ENCODE measurements around the gene MRI1.

MRI1 gene

GRCh38 chr19:13764101-13764807 is at the start of gene MRI1:
Gene MRI1 (plus strand): TSS chr19:13764522. CDS start chr19:13764589, 67 bp downstream.
- DNase-seq = peak; percentile 38 to 49

GRCh38 chr19:13717194-13717643 is 47.1 kb upstream of the MRI1 start:
- DNase-seq = no peak

DNA sequence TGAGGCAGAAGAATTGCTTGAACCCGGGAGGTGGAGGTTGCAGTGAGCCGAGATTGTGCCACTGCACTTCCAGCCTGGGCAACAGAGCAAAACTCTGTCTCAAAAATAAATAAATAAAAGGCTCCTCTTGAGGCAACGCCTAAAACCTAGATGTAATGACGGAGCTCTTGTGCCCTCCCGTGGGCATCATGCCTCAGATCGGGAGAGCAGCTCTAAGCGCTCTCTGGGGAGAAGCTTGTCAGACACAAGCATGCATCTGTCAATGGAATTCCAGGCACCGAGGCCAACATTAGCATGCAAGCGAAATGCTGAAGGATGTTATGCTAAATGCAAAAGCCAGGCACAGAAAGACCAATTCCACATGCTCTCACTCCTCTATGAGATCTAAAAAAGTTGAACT is 45.6 kb upstream of the MRI1 start:
- DNase-seq = no peak

GRCh38 chr19:13722146-13722545 is 42.2 kb upstream of the MRI1 start:
- DNase-seq = no peak

DNA sequence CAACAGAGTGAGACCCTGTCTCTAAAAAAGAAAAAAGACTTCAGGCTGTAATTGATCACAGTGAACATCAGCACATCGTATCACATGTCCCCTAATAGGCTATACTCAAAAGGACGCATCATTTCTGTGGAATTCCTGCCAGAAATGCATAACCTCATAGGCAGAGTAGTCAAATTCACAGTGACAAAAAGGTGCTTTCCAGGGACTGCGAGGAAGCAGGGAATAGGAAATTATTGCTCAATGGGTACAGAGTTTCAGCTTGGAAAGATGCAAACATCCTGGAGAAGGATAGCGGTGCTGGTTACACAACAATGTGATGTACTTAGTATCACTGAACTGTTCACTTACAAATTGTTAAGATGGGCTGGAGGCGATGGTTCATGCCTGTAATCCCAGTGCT is 41.1 kb upstream of the MRI1 start:
- no peak for DNase-seq

GRCh38 chr19:13726323-13726722 is 38.0 kb upstream of the MRI1 start:
- DNase-seq = no peak

DNA sequence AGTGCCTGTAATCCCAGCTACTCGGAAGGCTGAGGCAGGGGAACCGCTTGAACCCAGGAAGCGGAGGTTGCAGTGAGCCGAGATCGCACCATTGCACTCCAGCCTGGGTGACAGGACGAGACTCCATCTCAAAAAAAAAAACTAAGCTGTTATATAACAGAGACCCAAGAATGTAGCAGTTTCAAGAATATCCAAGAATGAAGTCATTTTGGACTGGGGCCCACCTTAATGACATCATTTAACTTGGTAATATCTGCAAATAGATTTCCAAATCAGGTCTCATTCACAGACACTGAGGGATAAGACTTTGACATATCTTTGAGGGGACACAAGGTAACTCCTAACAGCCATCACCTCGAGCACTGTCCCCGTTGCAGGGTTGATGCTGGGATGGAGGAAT is 36.5 kb upstream of the MRI1 start:
- DNase-seq = no peak

- DNase-seq = peak; percentile 23 to 49
Observed at GRCh38 chr19:13729859-13730258, 34.5 kb upstream of the MRI1 start.

- peak; percentile 90 to 92 for DNase-seq
Observed at GRCh38 chr19:13731147-13731964, 33.0 kb upstream of the MRI1 start.

DNA sequence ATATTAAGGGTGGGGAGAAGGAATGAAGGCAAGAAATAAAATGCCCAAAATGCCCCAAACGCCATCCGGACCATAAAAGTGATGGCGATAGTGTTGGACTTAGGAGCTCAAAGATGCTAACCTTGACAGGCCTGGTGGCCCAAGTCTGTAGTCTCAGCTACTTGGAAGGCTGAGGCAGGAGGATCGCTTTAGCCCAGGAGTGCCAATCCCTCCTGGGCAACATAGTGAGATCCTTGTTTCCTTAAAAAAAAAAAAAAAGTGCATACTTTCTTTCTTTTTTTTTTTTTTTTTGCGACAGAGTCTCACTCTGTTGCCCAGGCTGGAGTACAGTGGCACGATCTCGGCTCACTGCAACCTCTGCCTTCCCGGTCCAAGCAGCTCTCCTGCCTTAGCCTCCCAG is 32.0 kb upstream of the MRI1 start:
- no peak for DNase-seq

GRCh38 chr19:13734751-13735150 is 29.6 kb upstream of the MRI1 start:
- DNase-seq = no peak

DNA sequence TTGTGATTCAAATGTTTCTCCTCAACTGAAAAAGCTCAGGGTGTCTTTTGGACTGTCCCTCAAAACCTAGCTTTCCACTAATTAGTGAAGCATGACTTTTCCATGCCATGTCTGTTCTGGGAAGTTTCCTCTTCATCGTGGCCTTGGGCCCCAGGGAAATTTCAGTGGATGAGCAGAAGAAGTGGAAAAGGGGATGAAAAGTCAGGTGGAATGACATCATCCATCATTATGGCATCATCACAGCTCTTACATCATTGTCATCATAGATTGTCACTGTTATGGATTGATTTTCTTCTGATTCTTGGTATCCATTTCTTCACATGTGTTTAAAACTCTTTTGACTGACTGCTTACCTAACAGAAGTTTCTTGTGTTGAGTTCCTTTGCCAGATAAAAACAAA is 26.2 kb upstream of the MRI1 start:
- DNase-seq = no peak

DNA sequence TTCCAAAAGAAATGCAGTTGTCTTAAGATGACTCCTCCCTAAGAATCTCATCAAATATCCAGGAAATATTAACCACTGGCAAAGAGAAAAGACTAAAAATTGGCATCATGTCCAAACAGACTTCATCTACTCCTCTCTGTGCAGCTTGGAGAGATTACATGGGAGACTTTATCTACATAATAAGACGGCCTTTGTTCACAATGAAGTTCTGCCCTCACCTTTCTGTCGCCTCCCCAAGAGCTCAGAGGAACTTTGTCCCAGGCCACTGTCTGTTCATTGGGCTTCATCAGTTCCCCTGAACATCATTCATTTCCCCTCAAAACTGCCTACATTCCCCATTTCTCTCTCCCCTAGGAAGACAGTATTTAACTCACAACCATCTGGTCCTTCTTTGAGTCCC is 22.4 kb upstream of the MRI1 start:
- DNase-seq = no peak

- DNase-seq = no peak
Observed at GRCh38 chr19:13742756-13743155, 21.6 kb upstream of the MRI1 start.

DNA sequence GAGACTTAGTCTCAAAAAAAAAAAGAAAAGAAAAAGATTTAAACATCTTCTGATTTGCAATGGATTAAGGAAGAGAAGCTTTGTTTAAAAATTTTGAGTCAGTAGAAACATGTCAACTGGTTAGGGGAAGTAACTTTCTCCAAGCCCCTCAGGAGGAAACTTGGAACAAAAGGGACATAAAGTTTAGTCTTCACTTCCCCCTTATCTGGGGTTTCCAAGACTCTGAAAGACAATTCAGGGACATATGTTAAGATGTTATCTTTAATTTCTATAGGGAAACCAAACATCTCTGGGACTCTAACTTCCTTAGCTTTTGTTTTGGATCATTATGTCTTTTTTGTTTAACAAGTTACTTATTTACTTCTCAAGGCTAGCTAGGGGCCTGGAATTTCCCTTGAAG is 20.1 kb upstream of the MRI1 start:
- peak; percentile 53 to 58 for DNase-seq

DNA sequence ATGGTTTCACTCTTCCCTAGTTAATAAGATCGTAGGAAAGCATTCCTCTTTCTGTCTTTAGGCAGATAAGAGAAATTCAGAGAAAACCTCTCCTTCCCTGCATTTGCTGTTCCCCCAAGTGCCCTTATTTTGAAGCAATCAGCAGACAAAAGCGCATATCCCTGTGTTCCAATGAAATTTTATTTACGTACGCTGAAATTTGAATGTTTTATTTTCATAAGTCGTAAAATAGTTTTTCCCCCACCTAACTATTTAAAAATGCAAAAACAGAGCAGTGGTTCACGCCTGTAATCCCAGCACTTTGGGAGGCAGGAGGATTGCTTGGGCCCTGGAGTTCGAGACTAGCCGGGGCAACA is 17.2 kb upstream of the MRI1 start:
- DNase-seq = no peak

- peak; percentile 33 to 52 for DNase-seq
Observed at GRCh38 chr19:13748169-13748828, 16.0 kb upstream of the MRI1 start.

- DNase-seq = no peak
Observed at GRCh38 chr19:13751436-13751835, 12.9 kb upstream of the MRI1 start.

DNA sequence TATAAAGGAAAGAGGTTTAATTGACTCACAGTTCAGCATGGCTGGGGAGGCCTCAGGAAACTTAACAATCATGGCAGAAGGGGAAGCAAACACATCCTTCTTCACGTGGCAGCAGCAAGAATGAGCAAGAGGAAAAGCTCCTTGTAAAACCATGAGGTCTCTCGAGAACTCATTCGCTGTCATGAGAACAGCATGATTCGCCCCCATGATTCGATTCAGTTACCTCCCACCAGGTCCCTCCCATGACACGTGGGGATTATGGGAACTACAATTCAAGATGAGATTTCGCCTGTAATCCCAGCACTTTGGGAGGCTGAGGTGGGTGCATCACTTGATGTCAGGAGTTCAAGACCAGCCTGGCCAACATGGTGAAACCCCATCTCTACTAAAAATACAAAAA is 10.7 kb upstream of the MRI1 start:
- DNase-seq = peak in 1 of 2 donors; percentile 44

- no peak for DNase-seq
Observed at GRCh38 chr19:13756210-13756609, 8.1 kb upstream of the MRI1 start.

DNA sequence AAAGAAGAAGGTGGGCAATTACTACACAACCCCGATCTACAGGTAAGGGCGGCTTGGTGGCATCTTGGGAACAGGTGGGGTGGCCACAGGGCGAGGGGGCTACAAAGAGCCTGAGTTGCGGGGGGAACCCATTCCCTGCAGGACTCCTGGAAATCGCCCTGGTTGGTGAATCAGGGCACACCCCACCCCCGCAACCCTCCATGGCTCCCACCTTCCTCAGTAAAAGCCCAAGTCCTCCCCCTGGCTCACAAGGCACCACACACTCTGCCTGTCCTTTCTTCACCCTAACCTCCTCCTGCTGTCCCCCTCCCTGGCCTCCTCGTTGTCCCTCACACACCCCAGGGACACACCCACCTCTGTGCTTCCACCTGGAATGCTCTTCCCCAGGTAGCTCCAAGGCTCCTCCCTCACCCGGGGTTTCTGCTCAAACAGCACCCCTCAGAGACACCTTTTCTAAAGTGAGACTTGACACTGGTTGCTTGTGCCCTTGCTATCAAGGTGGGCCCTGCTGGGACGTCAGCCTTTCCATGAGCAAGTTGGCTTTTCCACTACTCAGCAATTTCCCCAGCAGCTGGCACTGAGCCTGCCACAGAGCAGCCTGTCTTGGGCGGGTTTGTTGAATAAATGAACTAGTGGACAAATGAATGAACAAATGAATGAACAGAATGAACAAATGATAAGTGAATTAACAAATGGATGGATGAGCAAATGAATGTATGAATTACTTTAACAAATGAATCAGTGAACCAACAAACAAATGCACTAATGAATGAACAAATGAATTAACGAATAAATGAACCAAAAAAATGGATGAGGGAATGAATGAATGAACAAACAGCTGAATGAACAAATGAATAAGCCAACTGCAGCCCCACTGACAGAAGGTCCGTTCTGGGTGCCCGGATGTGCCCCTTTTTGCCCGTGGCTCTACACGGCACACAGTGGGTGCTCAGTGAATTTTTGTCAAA is 6.2 kb upstream of the MRI1 start:
- DNase-seq = no peak

DNA sequence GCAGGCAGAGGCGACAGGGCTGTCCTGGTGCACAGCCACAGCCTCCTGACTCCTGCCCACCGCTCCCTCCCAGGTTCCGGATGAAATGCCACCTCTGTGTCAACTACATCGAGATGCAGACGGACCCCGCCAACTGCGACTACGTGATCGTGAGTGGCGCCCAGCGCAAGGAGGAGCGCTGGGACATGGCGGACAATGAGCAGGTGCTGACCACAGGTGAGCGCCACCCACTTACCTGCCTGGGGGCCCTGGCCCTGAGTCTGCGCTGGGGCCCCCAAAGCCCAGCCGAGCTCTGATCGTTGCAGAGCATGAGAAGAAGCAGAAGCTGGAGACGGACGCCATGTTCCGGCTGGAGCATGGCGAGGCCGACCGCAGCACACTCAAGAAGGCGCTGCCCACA is 5.5 kb upstream of the MRI1 start:
- DNase-seq = no peak

- no peak for DNase-seq
Observed at GRCh38 chr19:13761423-13761822, 2.9 kb upstream of the MRI1 start.
